ENCODE measurements around the gene HIGD1A. TPM values are rescaled to one million over a fixed set of nuclear protein-coding genes. Genes with fewer than 3 reads are reported as not detected.

The HIGD1A gene
- total and polyA plus RNA-seq, 9 of the 15 experiments (the other 6 are each of a cell fraction or from before 2014, with no cell fraction given) = 165 to 1,185 (median 333) TPM

DNA sequence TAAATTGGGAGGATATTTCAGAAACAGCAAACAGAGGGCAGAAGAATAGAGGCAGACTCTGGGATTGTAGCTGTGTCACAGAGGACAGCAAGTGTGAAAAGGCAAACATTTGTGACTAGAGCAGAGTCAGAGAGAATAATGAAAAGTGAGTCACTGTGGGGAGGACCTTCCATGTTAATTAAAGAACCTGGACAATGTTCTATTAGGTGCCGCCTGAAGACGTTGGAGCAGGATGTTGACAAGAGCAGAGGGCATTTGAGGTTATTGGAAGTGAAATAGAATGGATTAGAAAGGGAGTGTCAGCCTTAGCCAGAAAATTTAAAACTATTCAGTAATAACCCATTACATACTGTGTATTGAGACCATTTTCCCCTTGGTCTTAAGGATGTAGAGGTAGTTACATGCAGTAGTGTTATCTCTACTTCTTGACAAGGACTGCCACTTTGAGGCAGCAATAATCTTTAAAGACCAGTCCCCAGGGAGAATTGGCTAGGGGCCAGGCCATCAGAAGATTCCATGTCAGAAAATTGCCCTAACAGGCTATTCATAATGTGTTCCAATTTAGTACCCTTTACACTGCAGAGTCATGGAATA, 10.7 kb upstream of the HIGD1A start (continued):
- no peak for TF ChIP-seq SPI1 (IDR thresholded peaks at IDR 0.05; ENCODE audit: borderline replicate concordance, low read depth, low read length)
- no peak for TF ChIP-seq SUPT5H (IDR thresholded peaks at IDR 0.05)
- TF ChIP-seq CTBP1 (IDR thresholded peaks at IDR 0.05; ENCODE audit: borderline replicate concordance) = 0 out of 2 replicates have a peak, but pooled peaks have one; percentile 42
- peak; percentile 81 for TF ChIP-seq SMARCB1 (IDR thresholded peaks at IDR 0.05; ENCODE audit: insufficient read length, low read depth)
- TF ChIP-seq NFIC (IDR thresholded peaks at IDR 0.05) = peak; percentile 99
- TF ChIP-seq SAFB2 (IDR thresholded peaks at IDR 0.05; ENCODE audit: borderline replicate concordance, low read depth, low read length, severe bottlenecking) = no peak
- TF ChIP-seq MEIS2 (IDR thresholded peaks at IDR 0.05; ENCODE audit: partially characterized antibody) = peak; percentile 60
- TF ChIP-seq DPF2 (IDR thresholded peaks at IDR 0.05) = peak; percentile 67
- TF ChIP-seq, protein P1, sequence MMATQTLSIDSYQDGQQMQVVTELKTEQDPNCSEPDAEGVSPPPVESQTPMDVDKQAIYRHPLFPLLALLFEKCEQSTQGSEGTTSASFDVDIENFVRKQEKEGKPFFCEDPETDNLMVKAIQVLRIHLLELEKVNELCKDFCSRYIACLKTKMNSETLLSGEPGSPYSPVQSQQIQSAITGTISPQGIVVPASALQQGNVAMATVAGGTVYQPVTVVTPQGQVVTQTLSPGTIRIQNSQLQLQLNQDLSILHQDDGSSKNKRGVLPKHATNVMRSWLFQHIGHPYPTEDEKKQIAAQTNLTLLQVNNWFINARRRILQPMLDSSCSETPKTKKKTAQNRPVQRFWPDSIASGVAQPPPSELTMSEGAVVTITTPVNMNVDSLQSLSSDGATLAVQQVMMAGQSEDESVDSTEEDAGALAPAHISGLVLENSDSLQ (IDR thresholded peaks at IDR 0.05) = peak; percentile 44
- TF ChIP-seq POLR2AphosphoS5 (IDR thresholded peaks at IDR 0.05; ENCODE audit: control insufficient read depth, insufficient read depth, low read depth, low read length) = peak; percentile 39; the same call in 1 of the 2 replicates
- TF ChIP-seq SMAD1 (IDR thresholded peaks at IDR 0.05; ENCODE audit: low read depth, low read length, partially characterized antibody) = peak; percentile 75
- TF ChIP-seq FOSL1 (tag; conservative IDR thresholded peaks at IDR 0.05) = peak; percentile 44
- TF ChIP-seq ZBTB17 (CRISPR knock-in tag; IDR thresholded peaks at IDR 0.05) = no peak
- no peak for TF ChIP-seq ETV6 (IDR thresholded peaks at IDR 0.05; ENCODE audit: borderline replicate concordance in 1 of 2, low read depth in 2 of 2, low read length in 1 of 2)
- TF ChIP-seq ETV6 (CRISPR knock-in tag; IDR thresholded peaks at IDR 0.05; ENCODE audit: borderline replicate concordance) = no peak
- peak; percentile 61 for TF ChIP-seq TEAD4 (IDR thresholded peaks at IDR 0.05; ENCODE audit: low read length)
- TF ChIP-seq TEAD4 (CRISPR knock-in tag; IDR thresholded peaks at IDR 0.05; ENCODE audit: borderline replicate concordance) = no peak
- 0 out of 4 replicates have a peak, but pooled peaks of 1 of the 2 experiments have one; percentile 21 for TF ChIP-seq MNT (conservative IDR thresholded peaks at IDR 0.05)
- TF ChIP-seq, protein P2, sequence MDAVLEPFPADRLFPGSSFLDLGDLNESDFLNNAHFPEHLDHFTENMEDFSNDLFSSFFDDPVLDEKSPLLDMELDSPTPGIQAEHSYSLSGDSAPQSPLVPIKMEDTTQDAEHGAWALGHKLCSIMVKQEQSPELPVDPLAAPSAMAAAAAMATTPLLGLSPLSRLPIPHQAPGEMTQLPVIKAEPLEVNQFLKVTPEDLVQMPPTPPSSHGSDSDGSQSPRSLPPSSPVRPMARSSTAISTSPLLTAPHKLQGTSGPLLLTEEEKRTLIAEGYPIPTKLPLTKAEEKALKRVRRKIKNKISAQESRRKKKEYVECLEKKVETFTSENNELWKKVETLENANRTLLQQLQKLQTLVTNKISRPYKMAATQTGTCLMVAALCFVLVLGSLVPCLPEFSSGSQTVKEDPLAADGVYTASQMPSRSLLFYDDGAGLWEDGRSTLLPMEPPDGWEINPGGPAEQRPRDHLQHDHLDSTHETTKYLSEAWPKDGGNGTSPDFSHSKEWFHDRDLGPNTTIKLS (IDR thresholded peaks at IDR 0.05; ENCODE audit: borderline replicate concordance, low read depth) = no peak
- peak; percentile 77 for TF ChIP-seq CBFA2T3 (IDR thresholded peaks at IDR 0.05)
- peak; percentile 65 for TF ChIP-seq TCF3 (CRISPR knock-in tag; IDR thresholded peaks at IDR 0.05)
- TF ChIP-seq EP300 (IDR thresholded peaks at IDR 0.05; ENCODE audit: low read length) = 0 out of 2 replicates have a peak, but pooled peaks have one; percentile 8
- TF ChIP-seq, protein P3, sequence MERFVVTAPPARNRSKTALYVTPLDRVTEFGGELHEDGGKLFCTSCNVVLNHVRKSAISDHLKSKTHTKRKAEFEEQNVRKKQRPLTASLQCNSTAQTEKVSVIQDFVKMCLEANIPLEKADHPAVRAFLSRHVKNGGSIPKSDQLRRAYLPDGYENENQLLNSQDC (CRISPR knock-in tag; IDR thresholded peaks at IDR 0.05) = no peak
- 0 out of 4 replicates have a peak, but pooled peaks of 1 of the 2 experiments have one; percentile 33 for TF ChIP-seq HDAC1 (IDR thresholded peaks at IDR 0.05)
- no peak for TF ChIP-seq ZNF408 (CRISPR knock-in tag; IDR thresholded peaks at IDR 0.05; ENCODE audit: low read depth)
